GM19397 (cell line): Measurements from ENCODE around the gene ESPN.
"Not testable (repeated sequence)": the region's sequence is repeated elsewhere in the genome, so short reads cannot be mapped to it uniquely, and the experiment has no call there.

Experiments used
- ATAC-seq: cut with Tn5 transposase; IDR thresholded peaks from one replicate; pipeline ENCODE4 v1.9.1; 2021; ENCODE audit warnings: mild to moderate bottlenecking, moderate library complexity; ENCODE audit not compliant: unreplicated experiment

Gene ESPN

DNA sequence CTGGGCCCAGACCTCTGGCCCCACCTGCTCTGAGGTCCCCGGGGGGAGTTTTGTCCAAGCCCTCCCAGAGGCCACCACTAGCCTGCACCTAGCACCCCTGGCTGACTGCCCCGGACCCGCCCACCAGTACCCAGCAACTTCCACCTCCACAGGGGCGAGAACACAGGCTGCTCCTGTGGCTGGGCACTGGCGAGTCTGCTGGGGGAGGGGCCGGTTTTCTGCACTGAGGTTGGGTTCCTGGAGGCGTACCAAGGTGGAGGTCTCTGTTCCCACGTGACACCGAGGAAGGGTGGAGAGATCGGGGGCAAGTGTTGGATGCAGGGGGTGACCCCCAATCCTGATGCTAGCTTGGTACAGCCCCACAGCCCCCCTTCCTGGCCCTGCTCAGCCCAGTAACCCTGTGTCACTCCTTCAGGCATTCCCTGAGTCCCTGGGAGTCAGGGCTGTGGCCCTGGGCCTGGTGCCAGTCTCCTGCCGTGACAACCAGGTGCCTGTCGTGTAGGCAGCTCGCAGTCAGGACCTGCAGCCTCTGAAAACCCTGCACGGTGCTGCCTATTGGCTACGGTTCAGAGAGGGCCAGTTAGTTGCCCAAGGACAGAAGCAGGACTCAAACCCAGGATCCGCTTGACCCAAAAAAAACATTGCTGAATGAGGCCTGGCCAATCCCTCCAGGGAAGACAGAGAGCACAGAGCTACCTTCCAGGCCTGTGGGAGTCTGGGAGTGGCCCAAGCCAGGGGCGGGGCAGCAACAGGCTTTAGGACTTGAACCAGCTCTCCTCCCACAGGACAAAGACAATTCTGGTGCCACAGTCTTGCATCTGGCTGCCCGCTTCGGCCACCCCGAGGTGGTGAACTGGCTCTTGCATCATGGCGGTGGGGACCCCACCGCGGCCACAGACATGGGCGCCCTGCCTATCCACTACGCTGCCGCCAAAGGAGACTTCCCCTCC is 3.1 kb downstream of the ESPN start:
- no peak for ATAC-seq

- not testable (repeated sequence) for ATAC-seq
These were observed 3.9 kb downstream of the ESPN start for GRCh38 chr1:6428453-6428852.

GRCh38 chr1:6429660-6430411 is 5.3 kb downstream of the ESPN start:
- not testable (repeated sequence) for ATAC-seq

DNA sequence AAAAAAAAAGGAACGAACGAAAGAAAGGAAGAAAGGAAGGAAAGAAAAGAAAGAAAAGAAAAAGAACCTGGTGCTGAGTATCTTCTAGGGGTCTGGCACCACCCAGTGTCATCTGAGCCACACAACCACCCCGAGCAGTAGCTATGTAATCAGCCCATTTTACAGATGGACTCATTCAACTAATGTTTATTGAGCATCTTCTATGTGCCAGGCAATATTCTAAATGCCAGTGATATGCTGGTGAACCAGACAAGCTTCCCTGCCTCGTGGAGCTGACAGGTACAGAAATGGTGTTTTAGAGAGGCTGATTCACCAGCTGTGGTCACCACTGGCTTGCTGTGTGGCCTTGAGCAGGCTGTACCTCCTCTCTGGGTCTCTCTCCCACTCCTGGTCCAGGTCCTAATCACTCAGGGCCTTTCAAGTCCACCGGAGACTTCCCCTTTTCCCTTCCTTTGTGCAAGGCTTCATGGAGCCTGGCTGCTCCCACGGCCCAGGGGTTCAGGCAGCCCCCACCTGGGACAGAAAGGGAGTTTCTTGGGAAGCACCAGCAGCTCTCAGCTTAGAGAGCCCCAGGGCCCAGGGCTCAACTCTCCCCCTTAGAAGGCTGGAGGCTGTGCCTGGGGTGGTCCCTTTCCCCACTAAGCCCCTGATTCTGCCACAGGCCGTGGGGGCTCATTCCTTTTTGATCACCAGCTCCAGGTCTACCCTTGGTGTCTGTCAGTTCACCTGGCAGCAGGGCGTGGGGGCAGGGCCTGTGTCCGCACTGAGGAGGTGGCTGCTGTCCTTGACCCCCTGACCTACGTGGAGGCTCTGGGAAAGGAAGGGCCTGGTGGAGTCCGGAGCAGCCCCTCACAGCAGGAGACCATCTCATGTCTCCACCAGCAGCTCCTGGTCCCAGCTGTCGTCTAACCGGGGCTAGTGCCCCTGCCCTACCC is 7.3 kb downstream of the ESPN start:
- ATAC-seq = not testable (repeated sequence)

DNA sequence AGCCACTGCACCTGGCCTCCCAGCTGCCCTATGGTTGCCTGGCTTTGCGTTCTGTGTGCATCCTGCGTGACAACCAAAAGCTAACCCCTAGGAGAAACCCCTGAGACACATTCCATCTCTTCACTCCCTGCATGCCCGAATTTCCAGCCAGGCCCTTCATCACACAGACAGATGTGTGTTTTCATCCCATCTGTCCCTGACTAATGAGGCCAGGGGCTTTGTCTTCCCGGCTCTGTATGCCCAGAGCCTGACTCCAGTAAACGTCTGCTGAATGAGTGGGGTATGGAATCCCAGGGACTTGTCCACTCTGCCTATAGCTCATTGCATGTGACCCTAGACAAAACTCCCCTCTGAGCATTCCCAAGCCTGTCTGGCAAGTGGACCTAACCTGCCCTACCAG is 9.6 kb downstream of the ESPN start:
- no peak for ATAC-seq

DNA sequence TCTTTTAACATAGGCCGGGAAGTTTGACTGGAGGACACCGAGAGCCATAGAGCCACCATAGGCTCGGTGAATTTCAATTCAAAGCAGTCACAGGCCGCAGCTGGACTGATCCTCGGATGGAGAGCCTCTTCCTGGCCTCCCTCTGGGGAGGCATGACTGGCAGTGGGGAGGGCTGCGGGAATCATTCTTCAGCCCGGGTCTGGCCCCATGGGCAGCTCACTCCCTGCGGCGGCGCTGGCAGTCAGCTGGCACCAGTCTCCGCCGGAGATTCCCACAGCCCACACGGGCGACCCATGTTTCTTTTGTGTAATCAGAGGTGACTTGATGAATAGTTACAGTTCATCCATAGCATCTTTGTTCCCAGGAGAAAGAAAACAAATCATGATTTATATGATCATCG is 10.6 kb downstream of the ESPN start:
- no peak for ATAC-seq

- ATAC-seq = no peak
These were observed 11.0 kb downstream of the ESPN start for GRCh38 chr1:6435547-6435946.

GRCh38 chr1:6436277-6436676 is 11.7 kb downstream of the ESPN start:
- ATAC-seq = not testable (repeated sequence)

- ATAC-seq = not testable (repeated sequence)
These were observed 12.6 kb downstream of the ESPN start for GRCh38 chr1:6437012-6437700.

- no peak for ATAC-seq
These were observed 13.5 kb downstream of the ESPN start for GRCh38 chr1:6438047-6438525.

DNA sequence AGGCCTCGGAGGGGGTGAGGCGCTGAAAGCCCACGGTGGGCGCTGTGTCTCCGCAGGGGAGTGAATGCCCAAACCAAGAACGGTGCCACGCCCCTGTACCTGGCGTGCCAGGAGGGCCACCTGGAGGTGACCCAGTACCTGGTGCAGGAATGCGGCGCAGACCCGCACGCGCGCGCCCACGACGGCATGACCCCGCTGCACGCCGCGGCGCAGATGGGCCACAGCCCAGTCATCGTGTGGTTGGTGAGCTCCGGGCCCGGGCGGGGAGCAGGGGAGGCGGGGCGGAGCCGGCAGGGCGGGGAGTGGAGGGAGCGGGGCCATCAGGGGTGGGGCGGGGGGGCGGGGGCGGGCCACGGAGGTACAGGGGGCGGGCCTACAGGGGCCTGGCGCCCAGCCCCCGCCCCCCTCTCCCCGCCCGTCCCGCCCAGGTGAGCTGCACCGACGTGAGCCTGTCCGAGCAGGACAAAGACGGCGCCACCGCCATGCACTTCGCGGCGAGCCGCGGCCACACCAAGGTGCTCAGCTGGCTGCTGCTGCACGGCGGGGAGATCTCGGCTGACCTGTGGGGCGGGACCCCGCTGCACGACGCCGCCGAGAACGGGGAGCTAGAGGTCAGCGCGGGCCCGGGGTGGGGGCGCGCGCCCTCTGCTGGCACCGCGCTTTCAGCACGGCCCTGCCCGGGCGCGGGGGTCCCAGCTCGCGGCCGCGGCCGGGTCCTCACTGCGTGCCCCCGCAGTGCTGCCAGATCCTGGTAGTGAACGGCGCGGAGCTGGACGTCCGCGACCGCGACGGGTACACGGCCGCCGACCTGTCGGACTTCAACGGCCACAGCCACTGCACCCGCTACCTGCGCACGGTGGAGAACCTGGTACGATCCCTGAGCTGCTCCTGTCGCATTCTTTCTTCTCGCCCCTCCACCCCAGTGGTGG is 15.9 kb downstream of the ESPN start:
- no peak for ATAC-seq

- ATAC-seq = no peak
These were observed 17.0 kb downstream of the ESPN start for GRCh38 chr1:6441586-6441985.

GRCh38 chr1:6443339-6444115 is 19.0 kb downstream of the ESPN start:
- ATAC-seq = no peak

GRCh38 chr1:6444377-6444776 is 19.8 kb downstream of the ESPN start:
- ATAC-seq = no peak

GRCh38 chr1:6445062-6445763 is 20.6 kb downstream of the ESPN start:
- ATAC-seq = no peak

DNA sequence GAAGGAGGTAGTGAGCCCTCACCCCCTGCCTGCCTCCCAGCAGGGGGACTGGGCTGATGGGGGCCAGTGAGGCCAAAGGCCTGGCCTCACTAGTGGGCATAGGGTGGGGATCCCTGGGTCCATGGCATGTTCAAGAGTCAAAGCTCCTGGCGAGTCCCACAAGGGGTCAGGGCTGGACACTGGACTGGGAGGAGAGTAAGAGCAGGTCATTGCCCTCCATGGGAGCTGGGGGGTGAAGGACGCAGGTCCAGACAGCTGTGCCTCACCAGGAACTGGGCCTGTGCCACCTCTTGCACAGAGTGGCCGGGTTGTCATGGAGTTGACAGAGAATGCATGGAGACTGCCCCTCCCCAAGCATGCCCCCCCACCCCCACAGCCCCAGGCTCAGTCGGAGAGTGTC is 21.4 kb downstream of the ESPN start:
- not testable (repeated sequence) for ATAC-seq

DNA sequence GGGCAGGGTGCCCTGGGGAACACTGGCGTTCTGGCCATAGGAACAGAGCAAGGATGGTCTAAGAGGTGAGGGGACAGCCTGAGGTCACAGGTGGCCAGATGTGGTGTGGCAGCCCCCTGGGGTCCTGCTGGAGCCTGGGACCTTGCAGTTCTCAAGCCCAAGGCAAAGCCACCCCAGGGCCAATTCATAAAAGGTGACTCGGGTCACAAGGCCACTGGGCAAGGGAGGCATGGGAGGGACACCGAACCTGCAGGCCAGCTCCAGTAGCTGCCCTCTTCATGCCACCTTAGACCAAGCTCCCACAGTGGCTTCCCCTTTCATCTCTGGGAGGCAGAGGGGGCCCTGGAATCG is 22.1 kb downstream of the ESPN start:
- no peak for ATAC-seq
